ENCODE measurements around the gene OR2T10.
"Not testable (repeated sequence)": the region's sequence is repeated elsewhere in the genome, so short reads cannot be mapped to it uniquely, and the experiment has no call there.

Gene OR2T10

DNA sequence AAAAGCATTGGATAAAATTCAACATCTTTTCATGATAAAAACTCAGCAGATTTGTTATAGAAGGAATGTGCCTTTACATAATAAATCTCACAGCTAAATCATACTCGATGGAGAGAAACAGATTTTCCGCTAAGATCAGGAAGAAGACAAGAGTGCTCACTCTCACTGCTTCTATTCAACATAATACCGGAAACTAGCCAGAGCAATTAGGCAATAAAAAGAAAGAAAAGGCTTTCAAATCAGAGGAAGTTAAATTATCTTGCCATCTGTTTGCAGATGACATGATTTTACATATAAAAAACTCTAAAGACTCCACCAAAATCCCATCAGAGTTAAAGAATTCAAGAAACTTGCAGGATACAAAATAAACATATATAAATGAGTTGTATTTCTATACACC is 26.7 kb downstream of the OR2T10 start:
- H3K4me3 Mint-ChIP-seq = not testable (repeated sequence)

DNA sequence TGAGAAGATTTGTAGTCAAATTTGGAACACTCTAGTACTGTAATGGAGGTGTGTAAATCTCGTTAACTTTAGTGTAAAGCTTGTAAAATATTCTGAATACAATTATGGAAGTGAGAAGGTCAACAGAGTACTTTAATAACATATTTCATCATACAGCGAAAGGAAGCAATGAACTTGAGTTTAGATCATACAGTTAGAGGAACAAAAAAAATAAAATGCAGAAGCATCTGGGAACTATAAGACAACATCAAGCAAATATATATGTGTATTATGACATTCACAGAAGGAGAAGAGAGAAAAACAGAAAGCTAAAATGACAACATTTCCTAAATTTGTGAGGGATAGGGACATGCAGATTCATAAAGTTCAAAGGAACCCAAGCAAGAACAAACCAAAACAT is 28.5 kb downstream of the OR2T10 start:
- H3K4me3 Mint-ChIP-seq; H3K36me3 Mint-ChIP-seq; H3K9me3 Mint-ChIP-seq (ENCODE audit: low read depth); H3K27me3 Mint-ChIP-seq; H3K27ac Mint-ChIP-seq: not testable (repeated sequence)
- peaks cover 26% of the 10 kb centered on the region for H3K4me1 Mint-ChIP-seq (ENCODE audit: low read depth)

More for the DNA sequence above, 26.7 kb downstream of the OR2T10 start:
- H3K27me3 Mint-ChIP-seq; H3K9me3 Mint-ChIP-seq (ENCODE audit: low read depth); H3K27ac Mint-ChIP-seq; H3K36me3 Mint-ChIP-seq: not testable (repeated sequence)
- H3K4me1 Mint-ChIP-seq (ENCODE audit: low read depth) = peaks cover 15% of the 10 kb centered on the region

DNA sequence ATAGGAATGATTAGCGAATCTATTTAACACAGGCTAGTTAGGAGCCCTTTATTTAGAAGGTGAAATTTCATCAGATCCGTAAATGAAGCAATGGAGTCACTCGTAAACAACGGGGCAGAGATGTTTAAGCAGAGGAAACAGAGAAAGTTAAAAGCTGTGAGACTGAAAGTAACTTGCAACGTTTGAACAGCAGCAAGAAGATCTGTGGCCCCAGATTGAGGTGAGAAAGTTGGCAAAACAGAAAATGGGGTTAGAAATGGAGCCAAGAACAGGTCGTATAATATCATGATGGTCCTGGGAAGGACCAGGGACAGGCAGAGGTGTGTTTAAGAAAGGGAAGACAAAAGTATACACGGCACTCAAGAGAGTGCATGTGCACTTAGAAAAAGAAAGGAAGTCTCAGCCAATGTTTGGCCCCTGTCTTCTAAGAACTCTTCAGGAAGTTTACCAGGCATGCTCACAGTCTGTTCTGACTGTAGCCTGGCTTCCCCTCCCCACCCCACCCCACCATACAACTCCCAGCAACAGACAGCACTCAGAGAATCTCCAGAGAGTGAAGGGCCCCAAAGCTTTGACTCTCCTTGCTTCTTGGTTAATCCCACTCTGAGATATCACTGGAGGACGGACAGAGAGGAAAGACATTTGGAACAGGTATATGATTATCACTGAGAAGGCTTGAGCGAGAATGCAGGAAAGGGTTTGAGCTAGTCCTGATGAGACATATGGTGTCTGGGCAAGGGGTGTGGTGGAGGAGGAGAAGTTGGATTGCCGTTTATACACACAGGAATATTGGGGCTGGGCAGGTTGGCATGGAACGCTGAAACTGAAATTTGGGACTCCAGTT is 31.7 kb downstream of the OR2T10 start:
- H3K4me3 Mint-ChIP-seq = peak overlapping the region; percentile 97
- not testable (repeated sequence) for H3K36me3 Mint-ChIP-seq; H3K9me3 Mint-ChIP-seq (ENCODE audit: low read depth); H3K27me3 Mint-ChIP-seq
- H3K4me1 Mint-ChIP-seq (ENCODE audit: low read depth) = peaks cover 24% of the 10 kb centered on the region
- peak overlapping the region; percentile 100 for H3K27ac Mint-ChIP-seq

DNA sequence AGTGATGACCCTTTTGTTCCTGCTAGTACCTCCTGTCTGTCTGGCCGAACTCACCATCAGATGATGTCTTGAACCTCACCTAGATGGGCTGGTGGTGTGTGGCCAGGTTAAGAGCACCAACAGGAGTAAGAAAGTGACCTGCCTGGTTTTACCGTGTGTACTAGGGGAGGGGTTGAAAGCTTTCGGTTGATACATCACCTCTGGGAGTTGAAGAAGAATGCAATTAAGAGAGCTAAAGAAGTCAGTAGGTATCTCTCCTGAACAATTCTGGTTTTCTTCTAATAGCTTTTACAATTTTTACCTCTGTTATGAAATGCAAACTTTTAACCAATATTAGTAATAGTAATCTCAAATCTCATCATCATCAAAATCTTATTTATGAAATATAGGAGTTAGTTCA is 34.8 kb downstream of the OR2T10 start, which contains the start of gene OR2T29:
Gene OR2T29, minus strand, starts transcription at position 101 of the 400 bp plus-strand sequence. CDS start 3,281 bp downstream, outside the sequence.
- H3K4me1 Mint-ChIP-seq (ENCODE audit: low read depth) = peaks cover 20% of the 10 kb centered on the region
- not testable (repeated sequence) for H3K9me3 Mint-ChIP-seq (ENCODE audit: low read depth); H3K36me3 Mint-ChIP-seq; H3K27me3 Mint-ChIP-seq; H3K27ac Mint-ChIP-seq; H3K4me3 Mint-ChIP-seq

DNA sequence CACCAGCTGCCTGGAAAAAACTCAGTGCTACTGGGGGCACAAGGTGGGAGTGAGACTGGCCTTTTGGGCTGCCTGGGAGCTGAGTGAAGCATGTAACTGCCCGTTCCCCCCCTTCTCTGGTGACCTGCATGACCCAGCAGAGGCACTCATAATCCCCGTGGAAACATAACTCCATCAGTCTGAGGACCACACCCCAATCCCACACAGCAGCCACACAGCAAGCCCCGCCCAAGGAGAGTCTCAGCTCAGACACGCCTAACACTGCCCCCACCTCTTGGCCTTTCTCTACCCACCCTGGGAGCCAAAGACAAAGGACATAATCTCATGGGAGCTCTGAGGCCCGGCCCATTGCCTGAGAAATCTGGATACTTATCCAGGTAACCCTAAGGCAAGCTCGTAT is 46.5 kb downstream of the OR2T10 start:
- H3K27me3 Mint-ChIP-seq; H3K4me3 Mint-ChIP-seq; H3K4me1 Mint-ChIP-seq (ENCODE audit: low read depth); H3K27ac Mint-ChIP-seq; H3K36me3 Mint-ChIP-seq; H3K9me3 Mint-ChIP-seq (ENCODE audit: low read depth): not testable (repeated sequence)

DNA sequence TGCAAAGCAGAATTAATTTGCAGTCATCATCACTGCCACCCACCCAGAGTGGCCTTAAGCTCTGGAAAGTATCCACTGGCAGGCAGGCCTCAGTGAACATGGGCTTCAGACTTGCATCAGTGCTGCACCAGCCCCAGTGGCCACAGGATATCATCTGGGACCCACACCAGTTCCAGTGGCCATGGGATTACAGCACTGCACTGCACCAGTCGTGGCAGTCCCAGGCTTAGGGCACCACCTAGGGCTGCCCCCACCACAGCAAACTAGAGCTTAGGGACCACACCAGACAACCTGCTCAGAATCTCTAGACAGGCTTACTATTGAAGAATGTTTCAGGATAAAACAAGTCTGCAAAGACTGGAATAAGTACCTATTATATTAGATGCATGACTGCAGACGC is 50.1 kb downstream of the OR2T10 start:
- H3K36me3 Mint-ChIP-seq; H3K27ac Mint-ChIP-seq; H3K9me3 Mint-ChIP-seq (ENCODE audit: low read depth); H3K27me3 Mint-ChIP-seq; H3K4me1 Mint-ChIP-seq (ENCODE audit: low read depth); H3K4me3 Mint-ChIP-seq: not testable (repeated sequence)
